ENCODE measurements around the gene ZNRF2. TPM values are rescaled to one million over a fixed set of nuclear protein-coding genes. Genes with fewer than 3 reads are reported as not detected.

ZNRF2 gene
- total and polyA plus RNA-seq, 2 of the 4 experiments (the other 2 are of a cell fraction): 0.31 to 0.54 TPM

- no CpG with 5 or more reads among the region's 1 CpG for WGBS, 2 experiments (ENCODE audit: extremely low coverage in 2 of 2, insufficient read length in 1 of 2)
- H4K20me1 ChIP-seq (ENCODE audit: insufficient read depth, low read length): no peaks in the 10 kb centered on the region
- no peak overlapping the region for H2AK9ac ChIP-seq (replicated peaks; ENCODE audit: low read depth, low read length, poor library complexity)
- H2BK20ac ChIP-seq (ENCODE audit: low read depth, low read length): no peak overlapping the region
- dilution Hi-C loops (cut with HindIII; ENCODE audit: low sequenced_read_pairs, unreplicated experiment): no loop called here
- ChIA-PET POLR2A (ENCODE audit: unreplicated experiment) (no interaction called here), CTCF (no interaction called here)
- H2AK5ac ChIP-seq (ENCODE audit: low read depth, low read length): no peak overlapping the region
- no peak overlapping the region for H4K8ac ChIP-seq (ENCODE audit: low read depth in 2 of 2, low read length in 2 of 2)
- intact Hi-C loops (cut with micrococcal nuclease): no loop called here
- H2BK15ac ChIP-seq (ENCODE audit: low read depth, low read length): no peak overlapping the region
- no peak overlapping the region for H2AFZ ChIP-seq (replicated peaks; ENCODE audit: low read length, poor library complexity)
- no TSS peak for BruUV-seq (replicated peaks)
- peaks cover 3% of the 10 kb centered on the region; the same call in 1 of the 2 replicates for H3K9me1 ChIP-seq (ENCODE audit: insufficient read depth, low read length)
- no peak overlapping the region for H3K14ac ChIP-seq (replicated peaks; ENCODE audit: low read depth, low read length)
- no peak overlapping the region for H3K4me3 ChIP-seq (ENCODE audit: insufficient read depth, low read depth, low read length)
- peaks cover 0 to 6% of the 10 kb centered on the region in 2 experiments; a peak in 3 of 4 replicates for H3K79me1 ChIP-seq (ENCODE audit: low read depth in 1 of 2, low read length in 2 of 2)
- no peak overlapping the region for H3K56ac ChIP-seq (ENCODE audit: extremely low read depth, insufficient read depth, low read length)
- no peak for DNase-seq
- no peak overlapping the region for H3K27ac ChIP-seq (ENCODE audit: insufficient read depth, low read length)
- H3K4ac ChIP-seq (ENCODE audit: low read depth, low read length): no peak overlapping the region
- H2BK5ac ChIP-seq (ENCODE audit: low read depth, low read length, poor library complexity, severe bottlenecking): no peak overlapping the region
- no peak overlapping the region for H4K5ac ChIP-seq (ENCODE audit: low read depth, low read length)
- no peaks in the 10 kb centered on the region for H3K36me3 ChIP-seq (ENCODE audit: control insufficient read depth, insufficient read depth, low read length)
- H3K9ac ChIP-seq (ENCODE audit: low read depth, low read length): no peak overlapping the region
- no peaks in the 10 kb centered on the region for H3K4me1 ChIP-seq (ENCODE audit: control insufficient read depth, insufficient read depth, low read length)
- no peak overlapping the region for H4K91ac ChIP-seq (ENCODE audit: insufficient read depth, low read depth, low read length)
- no peak overlapping the region for H3K4me2 ChIP-seq (ENCODE audit: low read depth, low read length)
- H2BK120ac ChIP-seq (ENCODE audit: low read depth, low read length): no peak overlapping the region
- H3K9me3 ChIP-seq (ENCODE audit: control insufficient read depth, insufficient read depth, low read length): no peaks in the 10 kb centered on the region
- TF ChIP-seq MAZ (IDR thresholded peaks at IDR 0.05; ENCODE audit: borderline replicate concordance, low read depth, low read length): no peak
- TF ChIP-seq RFX5 (IDR thresholded peaks at IDR 0.05; ENCODE audit: low read depth, low read length): no peak
- TF ChIP-seq CHD1 (IDR thresholded peaks at IDR 0.05; ENCODE audit: low read depth, low read length): no peak
- no peak for TF ChIP-seq USF2 (IDR thresholded peaks at IDR 0.05; ENCODE audit: low read depth, low read length)
- TF ChIP-seq POLR2A (IDR thresholded peaks at IDR 0.05; ENCODE audit: low read depth, low read length): no peak
- TF ChIP-seq MXI1 (IDR thresholded peaks at IDR 0.05; ENCODE audit: borderline replicate concordance, low read depth, low read length): no peak
- TF ChIP-seq MAFK (IDR thresholded peaks at IDR 0.05; ENCODE audit: low read depth, low read length): no peak
- TF ChIP-seq ELK1 (IDR thresholded peaks at IDR 0.05; ENCODE audit: borderline replicate concordance, low read depth, low read length): no peak
- TF ChIP-seq FOS (IDR thresholded peaks at IDR 0.05; ENCODE audit: low read depth, low read length): no peak
- no peak for TF ChIP-seq NFE2L2 (IDR thresholded peaks at IDR 0.05; ENCODE audit: low read depth, low read length)
- TF ChIP-seq RAD21 (IDR thresholded peaks at IDR 0.05; ENCODE audit: low read length): no peak
- no peak for TF ChIP-seq CEBPB (IDR thresholded peaks at IDR 0.05; ENCODE audit: low read depth, low read length)
- no peak for TF ChIP-seq SMC3 (IDR thresholded peaks at IDR 0.05; ENCODE audit: low read depth, low read length)
- H3K27me3 ChIP-seq (ENCODE audit: control insufficient read depth, insufficient read depth, low read length): no peaks in the 10 kb centered on the region
- no peak for ATAC-seq (ENCODE audit: low read depth)
- no peak overlapping the region for H3K23ac ChIP-seq (ENCODE audit: low read depth, low read length)
- no peak overlapping the region for H3K18ac ChIP-seq (ENCODE audit: low read depth, low read length)
- in situ Hi-C loops (cut with MboI; ENCODE audit: low sequenced_read_pairs): no loop called here
These were observed 22.6 kb downstream of the ZNRF2 start for GRCh38 chr7:30306976-30307375.

Measured in IMR-90 (cell line).